Activated naive CD8-positive, alpha-beta T cell (primary cell): ENCODE measurements around the gene ELF2.
"Not testable (repeated sequence)": the region's sequence is repeated elsewhere in the genome, so short reads cannot be mapped to it uniquely, and the experiment has no call there.

Experiments used
- H3K27ac Mint-ChIP-seq: one replicate; pipeline ENCODE4 v1.8.0; 2021; ENCODE audit warnings: mixed read lengths
- H3K27me3 Mint-ChIP-seq: one replicate; pipeline ENCODE4 v1.8.0; 2021; ENCODE audit warnings: mixed read lengths
- H3K36me3 Mint-ChIP-seq: one replicate; pipeline ENCODE4 v1.8.0; 2021; ENCODE audit warnings: mixed read lengths
- H3K4me1 Mint-ChIP-seq: one replicate; pipeline ENCODE4 v1.8.0; 2021; ENCODE audit warnings: low read depth, mixed read lengths
- H3K4me3 Mint-ChIP-seq: one replicate; pipeline ENCODE4 v1.8.0; 2021; ENCODE audit warnings: mild to moderate bottlenecking, mixed read lengths
- H3K9me3 Mint-ChIP-seq: one replicate; pipeline ENCODE4 v1.8.0; 2021; ENCODE audit warnings: low read depth, mixed read lengths

The ELF2 gene

GRCh38 chr4:139083607-139083955 lies 93.4 kb downstream of the ELF2 start:
- peak overlapping the region; percentile 97 for H3K27ac Mint-ChIP-seq
- H3K4me3 Mint-ChIP-seq, result peak overlapping the region; percentile 87
- no peaks in the 10 kb centered on the region for H3K9me3 Mint-ChIP-seq
- H3K27me3 Mint-ChIP-seq, result no peaks in the 10 kb centered on the region
- no peaks in the 10 kb centered on the region for H3K36me3 Mint-ChIP-seq
- peaks cover 45% of the 10 kb centered on the region for H3K4me1 Mint-ChIP-seq

- no peaks in the 10 kb centered on the region for H3K27me3 Mint-ChIP-seq
- peak overlapping the region; percentile 97 for H3K27ac Mint-ChIP-seq
- peaks cover 50% of the 10 kb centered on the region for H3K4me1 Mint-ChIP-seq
- no peaks in the 10 kb centered on the region for H3K9me3 Mint-ChIP-seq
- peak overlapping the region; percentile 87 for H3K4me3 Mint-ChIP-seq
- no peaks in the 10 kb centered on the region for H3K36me3 Mint-ChIP-seq
These were observed 94.0 kb downstream of the ELF2 start for GRCh38 chr4:139082750-139083606.

- Mint-ChIP-seq H3K36me3 (no peaks in the 10 kb centered on the region), H3K4me1 (peaks cover 71% of the 10 kb centered on the region), H3K4me3 (no peak overlapping the region), H3K27me3 (no peaks in the 10 kb centered on the region), H3K9me3 (no peaks in the 10 kb centered on the region), H3K27ac (no peak overlapping the region)
These were observed 98.1 kb downstream of the ELF2 start for GRCh38 chr4:139078926-139079325.

GRCh38 chr4:139077567-139078355 lies 99.3 kb downstream of the ELF2 start:
- Mint-ChIP-seq H3K4me1 (peaks cover 75% of the 10 kb centered on the region), H3K36me3 (peaks cover 2% of the 10 kb centered on the region), H3K27ac (peak overlapping the region; percentile 17), H3K9me3 (no peaks in the 10 kb centered on the region), H3K4me3 (no peak overlapping the region), H3K27me3 (no peaks in the 10 kb centered on the region)

- Mint-ChIP-seq H3K4me1 (peaks cover 62% of the 10 kb centered on the region), H3K27me3 (no peaks in the 10 kb centered on the region), H3K4me3 (no peak overlapping the region), H3K36me3 (peaks cover 2% of the 10 kb centered on the region), H3K9me3 (no peaks in the 10 kb centered on the region), H3K27ac (no peak overlapping the region)
These were observed 100.8 kb downstream of the ELF2 start for GRCh38 chr4:139076016-139076744.

GRCh38 chr4:139060591-139060990 lies 116.4 kb downstream of the ELF2 start:
- Mint-ChIP-seq H3K27ac (peak overlapping the region; percentile 22), H3K4me1 (peaks cover 26% of the 10 kb centered on the region), H3K4me3 (no peak overlapping the region), H3K9me3 (no peaks in the 10 kb centered on the region), H3K36me3 (peaks cover 3% of the 10 kb centered on the region), H3K27me3 (no peaks in the 10 kb centered on the region)

- not testable (repeated sequence) for H3K36me3 Mint-ChIP-seq, H3K4me3 Mint-ChIP-seq, H3K9me3 Mint-ChIP-seq, H3K27me3 Mint-ChIP-seq
- Mint-ChIP-seq H3K27ac (peak overlapping the region; percentile 37), H3K4me1 (peaks cover 35% of the 10 kb centered on the region)
These were observed 118.0 kb downstream of the ELF2 start for GRCh38 chr4:139059026-139059425.

- Mint-ChIP-seq H3K9me3 (no peaks in the 10 kb centered on the region), H3K4me1 (peaks cover 38% of the 10 kb centered on the region), H3K36me3 (peaks cover 6% of the 10 kb centered on the region), H3K27ac (peak overlapping the region; percentile 58), H3K4me3 (no peak overlapping the region), H3K27me3 (no peaks in the 10 kb centered on the region)
These were observed 122.1 kb downstream of the ELF2 start for GRCh38 chr4:139054791-139055505.

- Mint-ChIP-seq H3K36me3 (peaks cover 6% of the 10 kb centered on the region), H3K27me3 (no peaks in the 10 kb centered on the region), H3K9me3 (no peaks in the 10 kb centered on the region), H3K4me3 (no peak overlapping the region), H3K27ac (peak overlapping the region; percentile 56), H3K4me1 (peaks cover 32% of the 10 kb centered on the region)
These were observed 123.1 kb downstream of the ELF2 start for GRCh38 chr4:139053909-139054308.

- H3K4me3 Mint-ChIP-seq, result no peak overlapping the region
- no peaks in the 10 kb centered on the region for H3K27me3 Mint-ChIP-seq
- H3K4me1 Mint-ChIP-seq, result peaks cover 12% of the 10 kb centered on the region
- no peak overlapping the region for H3K27ac Mint-ChIP-seq
- H3K36me3 Mint-ChIP-seq, result peaks cover 4% of the 10 kb centered on the region
- no peaks in the 10 kb centered on the region for H3K9me3 Mint-ChIP-seq
These were observed 126.6 kb downstream of the ELF2 start for GRCh38 chr4:139050446-139050845.

- Mint-ChIP-seq H3K27me3 (no peaks in the 10 kb centered on the region), H3K4me3 (no peak overlapping the region), H3K9me3 (no peaks in the 10 kb centered on the region), H3K4me1 (no peaks in the 10 kb centered on the region), H3K27ac (no peak overlapping the region), H3K36me3 (peaks cover 2% of the 10 kb centered on the region)
These were observed 129.0 kb downstream of the ELF2 start for GRCh38 chr4:139048026-139048425.

GRCh38 chr4:139044291-139044690 lies 132.7 kb downstream of the ELF2 start:
- H3K9me3 Mint-ChIP-seq, result no peaks in the 10 kb centered on the region
- no peak overlapping the region for H3K4me3 Mint-ChIP-seq
- H3K27me3 Mint-ChIP-seq, result no peaks in the 10 kb centered on the region
- peaks cover 2% of the 10 kb centered on the region for H3K36me3 Mint-ChIP-seq
- H3K4me1 Mint-ChIP-seq, result peaks cover 4% of the 10 kb centered on the region
- H3K27ac Mint-ChIP-seq, result no peak overlapping the region

GRCh38 chr4:139042981-139043460 lies 134.0 kb downstream of the ELF2 start:
- no peaks in the 10 kb centered on the region for H3K27me3 Mint-ChIP-seq
- H3K4me3 Mint-ChIP-seq, result no peak overlapping the region
- no peak overlapping the region for H3K27ac Mint-ChIP-seq
- H3K4me1 Mint-ChIP-seq, result peaks cover 4% of the 10 kb centered on the region
- no peaks in the 10 kb centered on the region for H3K9me3 Mint-ChIP-seq
- peaks cover under 1% of the 10 kb centered on the region for H3K36me3 Mint-ChIP-seq

- Mint-ChIP-seq H3K4me1 (peaks cover 10% of the 10 kb centered on the region), H3K36me3 (no peaks in the 10 kb centered on the region), H3K27me3 (no peaks in the 10 kb centered on the region), H3K9me3 (no peaks in the 10 kb centered on the region), H3K4me3 (no peak overlapping the region), H3K27ac (peak overlapping the region; percentile 9)
These were observed 138.1 kb downstream of the ELF2 start for GRCh38 chr4:139038874-139039443.
